GM19240 (cell line): ENCODE measurements around the gene LSS.

Source experiments
- DNase-seq: peaks from one replicate; pipeline ENCODE4 v3.0.0; 2011; ENCODE audit warnings: low spot score; ENCODE audit not compliant: insufficient read length

LSS gene

DNA sequence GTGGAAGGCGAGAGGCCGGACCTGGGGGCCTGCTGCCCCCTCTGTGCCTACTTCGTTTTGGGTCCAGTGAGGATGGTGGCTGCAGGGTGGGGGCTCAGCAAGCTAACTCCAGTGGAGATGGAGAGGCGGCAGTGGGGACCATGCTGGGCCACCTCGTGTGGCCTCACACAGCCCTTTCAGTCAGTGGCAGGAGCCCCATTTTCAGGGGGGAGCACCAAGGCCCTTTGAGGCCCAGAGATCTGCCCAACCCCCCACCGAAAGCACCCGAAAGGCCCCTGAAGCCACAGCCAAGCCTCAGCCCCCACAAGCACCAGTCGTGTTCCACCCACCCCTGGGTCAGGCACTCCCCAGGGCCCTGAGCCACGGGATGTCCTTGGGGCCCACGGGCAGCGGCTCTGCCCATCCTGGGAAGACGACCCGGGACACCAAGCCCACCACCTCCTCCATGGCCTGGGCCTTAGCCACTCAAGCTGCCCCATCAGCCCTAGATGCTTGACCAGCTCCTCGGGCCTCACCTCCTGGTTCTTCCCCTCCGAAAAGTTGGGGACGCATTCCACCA is 73.5 kb downstream of the LSS start:
- DNase-seq = no peak

DNA sequence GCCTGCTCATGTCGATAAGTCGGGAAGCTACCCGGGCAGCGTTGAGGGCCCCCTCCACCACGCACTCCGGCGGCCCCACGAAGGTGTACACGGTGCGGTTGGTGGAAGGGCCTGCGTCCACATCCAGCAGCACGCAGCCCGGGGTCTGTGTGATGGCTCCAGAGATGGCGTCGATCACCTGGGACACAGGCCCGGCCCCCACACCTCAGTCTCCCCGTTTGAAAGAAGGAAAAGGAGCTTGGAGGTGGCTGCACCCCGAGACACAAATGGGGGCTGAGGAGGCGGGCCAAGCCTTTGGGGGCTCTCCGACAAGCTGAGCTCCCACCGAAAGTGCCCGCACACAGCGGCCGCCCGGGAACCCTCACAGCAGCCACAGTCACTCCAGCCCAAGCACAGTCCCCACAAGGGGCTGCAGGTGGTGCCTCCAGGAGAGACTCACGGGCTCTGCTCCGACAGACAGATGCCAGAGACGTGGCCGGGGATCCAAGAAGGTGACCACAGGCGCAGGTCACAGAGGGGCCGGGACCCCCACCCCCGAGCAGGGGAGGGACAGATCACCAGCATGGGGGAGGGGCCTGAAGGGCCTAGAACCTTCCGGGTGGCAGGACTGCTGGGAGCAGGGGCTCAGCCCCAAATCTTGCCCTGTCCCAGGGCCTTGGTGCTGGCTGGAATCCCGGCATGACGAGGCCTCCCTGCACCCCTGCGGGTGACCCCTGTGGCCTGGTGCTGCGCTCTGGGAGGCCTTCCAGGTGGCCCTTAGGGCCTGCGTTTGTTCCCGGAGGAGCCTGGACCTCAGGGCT is 74.2 kb downstream of the LSS start:
- no peak for DNase-seq

DNA sequence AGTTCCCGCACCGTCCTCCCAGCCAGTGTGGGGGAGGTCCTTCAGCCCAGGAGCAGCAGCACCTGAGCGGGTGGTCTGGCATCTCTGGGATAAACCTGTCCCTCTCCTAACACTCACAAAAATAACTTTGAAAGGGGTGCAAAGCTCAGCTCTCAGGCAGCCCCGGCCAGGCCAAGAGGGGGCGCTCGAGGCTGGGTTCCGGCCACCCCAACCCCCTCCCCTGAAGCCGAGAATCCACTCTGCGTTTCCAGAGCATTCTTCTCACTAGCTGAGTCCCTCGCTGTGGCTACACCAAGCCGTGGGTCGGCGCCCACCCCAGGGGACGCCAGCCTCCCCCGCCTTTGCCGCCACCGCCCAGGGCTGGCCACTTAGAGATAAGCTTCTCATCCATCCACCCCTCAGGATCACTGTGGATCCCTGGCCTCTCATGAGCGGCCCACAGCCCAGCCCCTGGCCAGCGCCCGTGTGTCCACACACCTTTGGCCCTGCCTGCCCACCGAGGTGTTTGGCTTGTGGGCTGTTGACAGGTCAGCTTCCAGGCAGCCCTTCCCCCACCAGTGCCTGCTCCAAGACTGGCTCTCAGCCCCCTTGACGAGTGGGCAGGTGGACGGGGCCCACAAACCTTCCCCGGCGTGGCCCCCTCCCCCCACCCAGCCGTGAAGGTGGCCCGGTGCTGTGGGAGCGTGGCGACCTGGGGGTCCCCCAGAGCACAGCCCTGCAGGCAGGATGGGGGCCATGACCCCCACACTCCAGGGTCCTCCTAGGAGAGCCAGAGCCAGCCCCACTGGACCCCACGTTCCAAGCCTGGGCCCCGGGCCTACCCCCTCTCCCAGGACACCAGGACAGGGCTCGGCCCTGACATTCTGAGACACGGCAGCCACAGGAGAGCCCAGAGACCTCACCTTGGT is 75.1 kb downstream of the LSS start:
- no peak for DNase-seq

DNA sequence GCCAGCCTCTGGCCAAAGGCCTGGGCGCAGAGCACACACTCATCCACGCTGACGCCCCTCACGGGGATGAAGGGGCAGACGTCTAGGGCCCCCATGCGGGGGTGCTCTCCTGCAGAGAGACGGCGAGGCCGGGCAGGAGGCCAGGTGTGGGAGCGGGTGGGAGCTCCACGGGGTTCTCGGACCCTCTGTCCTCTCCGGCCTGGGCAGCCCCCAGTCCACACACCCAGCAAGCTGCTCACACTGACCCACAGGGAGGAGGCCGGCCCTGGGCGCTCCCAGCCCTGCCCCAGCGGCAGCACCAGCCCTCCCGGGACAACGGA is 75.7 kb downstream of the LSS start:
- DNase-seq = no peak

DNA sequence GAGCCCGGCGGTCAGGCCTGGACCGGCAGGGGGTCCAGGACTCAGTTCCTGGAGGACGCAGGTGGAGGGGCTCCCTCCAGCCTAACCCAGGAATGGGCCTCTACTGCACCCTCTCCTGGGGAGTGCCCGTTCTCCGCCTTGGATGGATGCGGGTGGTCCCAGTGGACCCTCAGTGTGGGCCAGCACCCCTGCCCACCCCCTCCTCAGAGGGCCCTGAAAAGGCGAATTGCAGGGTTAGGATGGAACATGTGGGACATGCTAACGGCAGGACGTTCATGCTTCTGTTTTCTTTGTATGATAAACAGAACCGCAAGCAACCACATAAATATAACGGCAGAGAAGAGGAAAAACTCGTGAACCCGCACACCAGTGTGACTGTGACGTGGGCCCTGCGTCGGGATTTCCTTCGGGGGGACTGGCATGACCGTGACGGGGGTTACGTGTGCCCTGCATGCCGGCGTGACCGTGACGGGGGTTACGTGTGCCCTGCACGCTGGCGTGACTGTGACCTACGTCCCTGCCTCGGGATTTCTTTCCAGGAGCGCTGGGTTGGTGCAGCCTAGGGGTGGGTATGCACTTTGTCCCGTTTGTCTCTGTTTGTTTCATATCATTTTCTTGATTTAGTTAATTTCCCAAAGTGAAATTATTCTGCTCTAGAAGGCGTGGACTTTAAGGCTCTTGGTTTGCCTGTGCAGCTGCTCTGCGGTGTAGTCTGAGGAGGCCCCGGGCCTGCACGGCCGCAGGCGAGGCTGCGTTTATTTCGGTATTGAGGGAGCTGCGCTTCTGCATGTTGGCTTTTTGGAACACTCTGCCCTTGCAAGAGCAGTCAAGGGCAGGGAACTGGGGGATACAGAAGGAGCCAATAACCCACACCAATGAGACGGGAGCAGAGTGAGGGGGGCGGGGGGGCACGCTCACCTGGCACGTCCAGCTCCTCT is 76.3 kb downstream of the LSS start:
- no peak for DNase-seq

DNA sequence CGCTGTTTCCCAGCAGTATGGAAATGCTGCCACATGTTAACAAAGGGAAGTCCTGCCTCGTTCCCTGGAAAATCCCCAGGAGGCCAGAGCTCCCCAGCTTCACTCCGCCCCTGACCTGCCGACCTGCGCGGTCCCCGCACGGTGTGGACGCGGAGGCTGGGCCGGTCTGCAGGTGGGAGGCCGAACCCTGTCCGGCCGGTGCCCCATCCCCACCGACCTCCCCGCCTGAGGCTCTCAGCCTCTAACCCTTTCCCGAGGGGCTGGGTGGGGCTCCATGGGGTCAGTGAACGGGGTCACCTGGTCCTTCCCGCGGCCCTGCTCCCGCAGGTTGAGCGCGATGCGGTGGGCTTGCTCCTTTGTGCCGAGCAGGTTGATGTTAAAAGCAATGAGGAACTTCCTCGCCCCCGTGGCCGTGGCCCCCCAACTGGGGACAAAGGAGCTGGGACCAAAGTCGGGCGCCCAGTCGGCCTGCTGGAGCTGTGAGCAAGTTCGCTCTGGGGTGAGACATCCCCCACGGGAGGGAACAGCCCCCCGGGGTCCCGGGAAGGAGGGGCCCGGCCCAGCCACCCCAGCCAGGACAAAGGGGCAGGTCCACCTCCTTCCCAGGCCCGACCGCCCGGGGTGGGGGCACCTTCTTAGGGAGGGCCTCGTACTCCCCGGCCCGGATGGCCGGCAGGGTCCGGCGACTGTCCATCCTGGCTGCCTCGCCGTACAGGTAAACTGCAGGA is 77.1 kb downstream of the LSS start:
- no peak for DNase-seq

DNA sequence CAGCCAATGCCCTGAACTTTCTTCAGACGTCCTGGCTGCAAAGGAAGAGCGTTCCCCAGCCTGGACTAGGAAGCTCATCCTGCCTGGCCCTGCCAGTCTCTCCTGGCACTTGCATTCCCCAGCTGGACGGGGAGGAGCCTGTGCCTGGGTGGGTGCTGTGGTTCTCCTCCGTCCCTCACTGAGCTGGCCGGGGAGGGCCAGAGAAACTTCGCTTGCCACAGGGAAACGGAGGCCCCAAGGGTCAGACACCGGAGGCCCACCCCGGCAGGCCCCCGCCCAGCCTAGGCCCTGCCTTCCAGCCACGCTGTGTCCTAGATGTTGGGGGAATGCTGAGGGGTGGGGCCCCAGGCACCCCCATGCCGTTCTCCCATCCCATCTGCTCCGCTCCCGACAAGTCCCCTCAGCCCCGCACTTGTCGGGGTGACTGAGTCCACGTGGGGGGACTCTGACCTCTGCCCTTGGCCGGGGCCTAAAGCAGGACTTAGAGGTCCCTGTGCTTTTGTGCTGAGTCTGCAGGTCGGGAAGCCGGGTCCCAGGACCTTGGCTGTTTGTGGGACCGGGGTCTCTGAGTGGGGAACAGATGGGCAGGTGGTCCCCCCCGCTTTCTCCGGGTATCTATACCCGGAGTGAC is 78.0 kb downstream of the LSS start:
- DNase-seq = no peak

DNA sequence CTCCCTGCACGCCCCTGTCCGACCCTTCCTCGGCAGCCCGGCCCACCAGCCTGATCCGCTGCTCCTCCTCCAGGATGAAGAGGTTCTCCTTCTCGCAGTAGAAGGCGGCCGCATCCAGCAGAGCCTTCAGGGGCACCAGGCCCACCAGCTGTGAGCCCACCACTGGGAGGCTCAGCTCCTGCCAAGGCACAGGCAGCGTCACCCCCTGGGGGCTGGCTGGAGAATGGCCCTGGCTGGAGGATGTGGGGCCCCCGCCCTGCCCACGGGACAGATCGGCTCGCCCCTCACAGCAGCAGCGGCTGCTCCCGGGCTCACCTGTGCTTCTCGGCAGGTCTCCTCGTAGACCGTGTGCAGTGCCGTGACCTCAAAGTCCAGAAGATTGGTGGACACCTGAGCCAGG is 78.5 kb downstream of the LSS start:
- no peak for DNase-seq

DNA sequence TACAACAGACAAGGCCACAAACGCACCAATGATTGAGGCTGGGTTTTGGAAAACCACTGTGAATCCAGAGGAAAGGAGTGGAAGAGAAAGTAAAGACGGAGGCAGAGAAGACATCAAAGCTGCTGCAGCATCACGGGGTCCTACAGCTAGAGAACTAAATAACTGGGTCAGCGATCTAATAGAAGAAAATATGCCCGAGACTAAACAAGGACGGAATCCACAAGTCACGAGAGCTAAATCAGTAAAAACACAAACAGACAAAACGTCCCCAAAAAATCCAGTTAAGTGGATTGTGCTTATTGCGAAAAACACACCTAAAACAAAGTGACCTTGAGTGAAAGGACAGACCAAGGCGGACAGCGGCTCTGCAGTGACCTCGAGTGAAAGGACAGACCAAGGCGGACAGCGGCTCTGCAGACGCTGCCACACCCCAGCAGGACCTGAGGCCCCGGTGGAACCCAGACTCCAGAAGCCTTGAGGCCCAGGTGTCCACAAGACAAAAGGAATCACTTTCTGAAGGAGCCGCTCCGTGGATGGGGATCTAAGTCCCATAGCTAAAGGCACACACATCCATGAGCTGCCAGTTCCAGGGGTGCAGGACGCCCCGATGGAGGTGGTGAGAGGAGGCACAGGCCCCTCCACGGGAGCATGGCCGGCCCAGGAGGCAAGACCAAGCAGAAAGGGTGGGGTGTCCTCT is 79.2 kb downstream of the LSS start:
- DNase-seq = no peak

DNA sequence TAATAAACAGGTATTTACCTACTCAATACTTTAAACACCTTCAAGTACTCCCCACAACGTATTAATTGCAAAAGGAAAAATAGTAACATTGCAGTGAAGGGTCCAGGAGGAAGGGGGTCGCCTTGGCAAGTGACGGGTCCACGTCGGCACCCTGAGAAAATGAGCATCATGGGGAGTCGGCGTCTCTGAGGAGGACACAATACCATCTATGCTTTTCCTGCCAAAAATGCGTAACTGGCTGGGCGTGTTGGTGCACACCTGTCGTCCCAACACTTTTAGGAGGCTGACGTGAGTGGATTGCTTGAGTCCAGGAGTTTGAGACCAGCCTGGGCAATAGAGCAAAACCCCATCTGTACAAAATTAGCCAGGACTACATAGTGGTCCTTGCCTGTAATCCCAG is 80.5 kb downstream of the LSS start:
- DNase-seq = no peak

DNA sequence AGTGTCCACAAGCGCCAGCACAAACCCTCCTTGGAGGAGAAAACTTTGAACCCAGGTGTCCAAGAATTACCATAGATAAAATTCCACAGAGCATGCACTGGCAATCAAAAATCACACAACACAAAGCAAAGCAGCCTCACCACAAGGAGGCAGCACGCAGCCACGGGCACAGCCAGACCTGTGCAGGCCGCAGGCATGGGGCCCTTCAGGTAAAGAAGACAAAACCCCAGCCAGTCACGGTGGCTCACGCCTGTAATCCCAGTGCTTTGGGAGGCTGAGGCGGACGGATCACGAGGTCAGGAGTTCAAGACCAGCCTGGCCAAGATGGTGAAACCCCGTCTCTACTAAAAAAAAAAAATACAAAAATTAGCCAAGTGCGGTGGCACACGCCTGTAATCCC is 81.1 kb downstream of the LSS start:
- peak; percentile 59 for DNase-seq

DNA sequence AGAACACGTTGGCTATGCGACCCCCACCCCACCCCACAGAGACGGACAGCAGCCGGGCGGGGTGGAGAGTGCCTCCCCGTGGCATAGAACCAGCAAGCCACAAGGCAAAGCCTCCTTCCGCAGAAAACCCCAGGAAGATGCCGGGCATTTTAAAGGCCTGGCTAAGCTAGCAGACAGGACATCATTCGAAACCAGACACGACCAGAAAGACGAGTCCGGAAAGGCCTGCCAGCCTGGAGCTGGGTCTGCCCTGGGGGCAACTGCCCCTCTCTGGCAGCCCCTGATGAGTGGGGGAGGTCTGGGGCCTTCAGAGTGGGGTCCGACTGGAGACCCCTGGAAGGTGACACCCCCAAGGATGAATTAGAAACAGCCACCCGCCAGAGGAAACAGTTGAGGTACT is 81.7 kb downstream of the LSS start:
- no peak for DNase-seq

DNA sequence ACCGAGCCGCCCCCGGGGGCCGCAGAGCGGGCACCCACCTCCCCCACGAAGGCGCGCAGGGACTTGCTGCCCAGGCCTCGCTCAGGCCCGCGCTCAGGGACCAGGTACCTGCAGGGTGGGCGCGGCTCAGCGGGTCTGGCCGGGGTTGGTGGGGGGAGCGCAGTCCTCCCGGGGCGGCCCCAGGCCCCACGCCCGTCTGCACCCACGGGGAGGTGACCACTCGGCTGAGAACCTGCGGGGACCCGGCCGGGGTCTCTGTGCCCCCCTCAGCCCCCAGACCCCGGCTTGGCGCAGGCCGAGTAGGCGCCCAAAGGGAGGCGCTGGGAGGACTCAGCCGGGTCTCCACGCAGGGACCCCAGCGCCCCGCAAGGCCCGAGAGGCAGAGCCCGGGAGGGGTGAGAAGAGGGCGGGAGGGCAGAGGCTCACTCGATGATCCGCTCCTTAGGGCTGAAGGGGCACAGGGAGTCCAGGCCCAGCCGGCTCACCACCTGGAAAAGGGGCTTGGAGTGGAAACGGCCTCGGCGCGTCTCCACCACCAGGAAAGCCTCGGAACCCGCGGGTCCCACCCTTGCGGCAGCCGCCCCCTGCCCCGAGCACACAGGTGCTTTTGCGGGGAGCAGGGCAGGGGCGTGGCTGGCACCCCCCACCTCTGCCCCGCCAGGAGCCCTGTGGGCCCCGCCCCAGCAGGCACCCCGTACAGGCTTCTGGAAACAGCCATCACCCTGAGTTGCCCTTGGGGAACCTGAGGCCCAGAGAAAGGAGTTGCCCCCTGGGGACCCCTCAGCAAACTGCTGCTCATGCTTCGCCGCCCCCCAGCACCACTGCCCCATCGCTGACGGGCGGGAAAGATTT is 82.5 kb downstream of the LSS start:
- DNase-seq = no peak

DNA sequence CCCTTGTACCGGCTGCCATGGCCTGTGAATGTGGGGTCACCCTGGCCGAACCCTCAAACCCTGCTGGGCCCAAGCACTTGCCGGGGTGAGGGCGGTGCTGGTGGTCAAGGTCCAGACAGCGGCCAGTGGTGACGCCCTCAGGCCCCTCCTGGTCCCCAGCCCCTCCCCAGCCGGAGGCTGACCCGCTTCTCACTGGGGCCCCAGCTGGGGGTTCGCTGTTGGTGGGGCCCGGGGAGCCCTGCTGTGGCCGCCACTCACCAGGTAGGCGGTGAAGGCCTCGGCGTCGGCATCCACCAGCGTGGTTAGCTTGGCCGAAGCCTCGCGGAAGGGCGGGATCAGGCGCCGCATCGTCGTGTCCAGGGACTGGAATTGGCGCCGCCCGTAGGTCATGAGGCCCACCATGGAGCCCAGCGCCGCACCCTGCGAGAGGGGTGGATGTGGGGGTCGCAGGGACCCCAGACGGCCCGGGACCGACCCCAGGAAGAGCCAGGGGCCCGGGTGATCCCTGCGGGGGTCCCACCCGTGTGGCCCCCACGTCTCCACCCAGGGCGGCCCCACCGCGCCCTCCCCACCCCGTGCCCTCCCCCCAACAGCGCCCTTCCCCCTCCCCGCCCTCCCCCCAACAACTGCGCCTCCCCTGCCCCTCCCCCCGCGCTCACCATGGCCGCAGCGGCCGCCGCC is 83.3 kb downstream of the LSS start:
- DNase-seq = no peak

DNA sequence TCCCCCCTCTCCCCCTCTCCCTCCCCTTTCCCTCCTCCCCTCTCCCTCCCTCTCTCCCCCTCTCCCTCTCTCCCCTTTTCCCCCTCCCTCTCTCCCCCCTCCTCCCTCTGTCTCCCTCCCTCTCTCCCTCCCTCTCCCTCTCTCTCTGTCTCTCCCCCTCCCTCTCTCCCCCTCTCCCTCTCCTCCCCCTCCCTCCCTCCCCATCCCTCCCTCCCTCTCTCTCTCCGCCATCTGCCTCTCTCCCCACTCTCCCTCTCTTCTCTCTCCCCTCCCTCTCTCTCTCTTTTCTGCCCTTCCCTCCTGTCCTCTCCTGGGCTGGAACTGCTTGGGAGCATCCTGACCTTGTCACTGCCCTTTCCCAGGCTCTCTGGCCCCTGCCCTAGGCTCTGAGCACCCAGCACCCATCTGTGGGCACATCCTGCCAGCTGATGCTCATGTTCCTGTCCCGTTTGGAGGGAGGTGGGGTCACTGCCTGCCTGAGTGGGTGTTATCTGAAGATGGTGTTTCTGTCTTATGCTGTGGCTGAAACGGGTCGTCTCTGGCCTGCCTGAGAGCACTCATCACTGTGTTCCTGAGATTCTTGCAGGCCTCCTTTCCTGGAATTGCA is 84.0 kb downstream of the LSS start:
- no peak for DNase-seq

DNA sequence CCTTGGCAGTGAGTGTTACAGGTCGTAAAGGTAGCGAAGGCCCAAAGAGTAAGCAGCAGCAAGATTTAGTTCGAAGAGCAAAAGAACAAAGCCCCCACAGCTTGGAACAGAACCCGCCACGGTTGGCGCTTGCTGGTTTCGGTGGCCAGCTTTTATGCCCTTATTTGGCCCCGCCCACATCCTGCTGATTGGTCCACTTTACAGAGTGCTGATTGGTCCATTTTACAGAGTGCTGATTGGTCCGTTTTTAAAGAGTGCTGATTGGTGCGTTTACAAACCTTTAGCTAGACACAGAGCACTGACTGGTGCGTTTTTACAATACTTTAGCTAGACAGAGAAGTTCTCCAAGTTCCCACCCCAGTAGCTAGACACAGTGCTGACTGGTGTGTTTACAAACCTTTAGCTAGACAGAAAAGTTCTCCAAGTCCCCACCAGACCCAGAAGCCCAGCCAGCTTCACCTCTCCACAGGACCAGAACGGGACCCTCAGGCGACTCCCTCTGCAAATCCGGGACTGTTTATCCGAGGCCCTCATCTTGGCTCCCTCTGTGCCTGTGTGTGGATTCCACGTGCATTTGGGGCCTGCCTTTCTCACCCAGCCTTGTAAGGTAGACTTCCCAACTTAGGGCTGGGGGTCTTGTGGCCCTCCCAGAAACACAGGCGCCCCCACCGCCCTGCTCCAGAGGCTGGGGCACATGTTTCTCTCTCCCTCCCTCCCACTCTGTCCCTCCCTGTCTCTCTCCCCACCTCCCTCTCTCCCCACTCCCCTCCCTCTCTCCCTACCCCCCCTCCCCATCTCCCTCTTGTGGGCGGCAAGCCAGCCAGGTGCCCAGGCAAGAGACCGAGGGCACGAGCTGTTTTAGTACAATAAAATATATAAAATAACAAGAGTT is 85.7 kb downstream of the LSS start:
- DNase-seq = no peak
